Right cardiac atrium (tissue), 5 donors: ENCODE data around the gene SLC8A1. TPM values are rescaled to one million over a fixed set of nuclear protein-coding genes. Genes with fewer than 3 reads are reported as not detected.

Experiments
- ATAC-seq, 2 donors: fragments of 200-7000 bp; cut with Tn5 transposase; one replicate each; pipeline versions ENCODE4 v1.8.0 to v1.9.1; 2020; ENCODE audit warnings: moderate library complexity in 2 of 2, mild to moderate bottlenecking in 1 of 2
- DNase-seq, 3 donors: peaks; one replicate each; pipeline ENCODE4 v3.0.0-alpha.2; 2020
- H3K27ac ChIP-seq: one replicate; pipeline ENCODE4 v1.5.1; 2013; ENCODE audit warnings: mild to moderate bottlenecking, low read length, control low read depth, moderate library complexity
- H3K27me3 ChIP-seq: one replicate; pipeline ENCODE4 v1.6.1; 2013; ENCODE audit not compliant: control insufficient read depth, insufficient read depth
- H3K4me1 ChIP-seq: one replicate; pipeline ENCODE4 v1.6.1; 2013; ENCODE audit warnings: low read length; ENCODE audit not compliant: control insufficient read depth, insufficient read depth
- H3K4me3 ChIP-seq: one replicate; pipeline ENCODE4 v1.5.1; 2013; ENCODE audit warnings: low read length, control low read depth
- H3K9me3 ChIP-seq: one replicate; pipeline ENCODE4 v1.6.1; 2013; ENCODE audit warnings: low read length; ENCODE audit not compliant: control insufficient read depth
- WGBS: extraction: QIAGEN DNeasy Blood & Tissue Kit; methylation state at CpG from one replicate; pipeline ENCODE4 v1.1.7; 2013; 5-methylcytosine and 5-hydroxymethylcytosine counted together
- intact Hi-C, 4 donors: fragments of 100-400 bp; cut with DNase I; formaldehyde crosslinking; loops; one replicate each; pipeline versions ENCODE4 v1.11.0 to v1.14.0; 2022 to 2023
- polyA plus RNA-seq: library from polyadenylated mRNA; stranded (reverse); fragments of 200-250 nt; gene quantifications from one replicate; pipeline ENCODE4 v1.2.3, GENCODE V29; 2013
- total RNA-seq, 4 donors: library from RNA; stranded (reverse); fragmentation: NEBNext Ultra II Directional; extraction: Animal tissue kit (Norgen Biotek cat#: 25700); gene quantifications; one replicate each; pipeline ENCODE4 v1.2.1, GENCODE V29; 2021
- donor health status: healthy with polysubstance abuse.
- donor health status: DM: no; HTN: yes; CAD: no.
- donor health status: DM: no; HTN: no; CAD: no.
- donor health status: DM: no; HTN: yes; CAD: no; lungs with severe emphysema.
- donor health status: DM: yes; HTN: yes; CAD: no.

SLC8A1 gene
- total and polyA plus RNA-seq, 5 donors = 41.8 to 907 (median 790) TPM

GRCh38 chr2:40352703-40353099 is 99.2 kb downstream of the SLC8A1 start:
- Histone ChIP-seq H3K27me3 (no peaks in the 10 kb centered on the region), H3K4me1 (peaks cover 8% of the 10 kb centered on the region), H3K27ac (peak overlapping the region; percentile 83), H3K9me3 (no peaks in the 10 kb centered on the region), H3K4me3 (no peak overlapping the region)
- intact Hi-C loops = no loop called here
- 53% methylated on average over 7 of the region's 7 CpGs for WGBS
- DNase-seq (no peak), ATAC-seq (peak; percentile 72 to 83)

- 67% methylated on average over 4 of the region's 4 CpGs for WGBS
- peak overlapping the region; percentile 83 for H3K27ac ChIP-seq
- DNase-seq = no peak
- intact Hi-C loops = no loop called here
- ATAC-seq = no peak
- H3K4me3 ChIP-seq = no peak overlapping the region
- no peaks in the 10 kb centered on the region for H3K27me3 ChIP-seq
- peaks cover 8% of the 10 kb centered on the region for H3K4me1 ChIP-seq
- no peaks in the 10 kb centered on the region for H3K9me3 ChIP-seq
Observed at GRCh38 chr2:40352041-40352702, 99.7 kb downstream of the SLC8A1 start.

- Histone ChIP-seq H3K9me3 (no peaks in the 10 kb centered on the region), H3K4me3 (no peak overlapping the region), H3K27ac (no peak overlapping the region), H3K27me3 (no peaks in the 10 kb centered on the region), H3K4me1 (peaks cover 13% of the 10 kb centered on the region)
- WGBS = 61% methylated on average over 5 of the region's 5 CpGs
- DNase-seq (no peak), ATAC-seq (no peak)
- intact Hi-C loops = no loop called here
Observed at GRCh38 chr2:40348665-40349064, 103.2 kb downstream of the SLC8A1 start.

- no peak overlapping the region for H3K27ac ChIP-seq
- no peaks in the 10 kb centered on the region for H3K9me3 ChIP-seq
- no peaks in the 10 kb centered on the region for H3K27me3 ChIP-seq
- no peak overlapping the region for H3K4me3 ChIP-seq
- intact Hi-C loops = no loop called here
- peaks cover 13% of the 10 kb centered on the region for H3K4me1 ChIP-seq
- ATAC-seq = no peak
- 53% methylated on average over 5 of the region's 5 CpGs for WGBS
- no peak for DNase-seq
Observed at GRCh38 chr2:40348038-40348437, 103.9 kb downstream of the SLC8A1 start.

GRCh38 chr2:40346535-40347354 is 105.1 kb downstream of the SLC8A1 start:
- DNase-seq (peak; percentile 25 to 67 (median 43)), ATAC-seq (peak; percentile 72 to 76)
- Histone ChIP-seq H3K27ac (peak overlapping the region; percentile 90), H3K27me3 (no peaks in the 10 kb centered on the region), H3K4me3 (no peak overlapping the region), H3K4me1 (peaks cover 9% of the 10 kb centered on the region), H3K9me3 (no peaks in the 10 kb centered on the region)
- intact Hi-C loops = no loop called here
- WGBS = 63% methylated on average over 3 of the region's 3 CpGs

GRCh38 chr2:40344364-40344763 is 107.5 kb downstream of the SLC8A1 start:
- Histone ChIP-seq H3K27ac (no peak overlapping the region), H3K4me1 (peaks cover 8% of the 10 kb centered on the region), H3K9me3 (no peaks in the 10 kb centered on the region), H3K4me3 (no peak overlapping the region), H3K27me3 (no peaks in the 10 kb centered on the region)
- ATAC-seq (no peak), DNase-seq (no peak)
- 75% methylated on average over 1 of the region's 1 CpG for whole genome bisulfite sequencing
- intact Hi-C loops = no loop called here

- no peak overlapping the region for H3K27ac ChIP-seq
- H3K9me3 ChIP-seq = no peaks in the 10 kb centered on the region
- DNase-seq = no peak
- intact Hi-C loops = no loop called here
- no peaks in the 10 kb centered on the region for H3K27me3 ChIP-seq
- peaks cover 8% of the 10 kb centered on the region for H3K4me1 ChIP-seq
- WGBS = 60% methylated on average over 2 of the region's 2 CpGs
- H3K4me3 ChIP-seq = no peak overlapping the region
- ATAC-seq = no peak
Observed at GRCh38 chr2:40343902-40344301, 108.0 kb downstream of the SLC8A1 start.

GRCh38 chr2:40341198-40341597 is 110.7 kb downstream of the SLC8A1 start:
- Histone ChIP-seq H3K9me3 (no peaks in the 10 kb centered on the region), H3K27me3 (no peaks in the 10 kb centered on the region), H3K4me1 (peaks cover 3% of the 10 kb centered on the region), H3K4me3 (no peak overlapping the region), H3K27ac (no peak overlapping the region)
- intact Hi-C loops = no loop called here
- 95% methylated on average over 1 of the region's 1 CpG for WGBS
- ATAC-seq (no peak), DNase-seq (no peak)

- no peaks in the 10 kb centered on the region for H3K9me3 ChIP-seq
- H3K27me3 ChIP-seq = no peaks in the 10 kb centered on the region
- H3K27ac ChIP-seq = no peak overlapping the region
- 91% methylated on average over 3 of the region's 3 CpGs for WGBS
- intact Hi-C loops = no loop called here
- ATAC-seq (no peak), DNase-seq (no peak)
- no peaks in the 10 kb centered on the region for H3K4me1 ChIP-seq
- no peak overlapping the region for H3K4me3 ChIP-seq
Observed at GRCh38 chr2:40339026-40339425, 112.9 kb downstream of the SLC8A1 start.

GRCh38 chr2:40332191-40332826 is 119.6 kb downstream of the SLC8A1 start:
- DNase-seq (no peak), ATAC-seq (no peak)
- 44% methylated on average over 7 of the region's 7 CpGs for WGBS
- H3K4me1 ChIP-seq = peaks cover 2% of the 10 kb centered on the region
- intact Hi-C loops = no loop called here
- H3K4me3 ChIP-seq = no peak overlapping the region
- no peaks in the 10 kb centered on the region for H3K9me3 ChIP-seq
- H3K27ac ChIP-seq = no peak overlapping the region
- no peaks in the 10 kb centered on the region for H3K27me3 ChIP-seq

- H3K27ac ChIP-seq = no peak overlapping the region
- no peaks in the 10 kb centered on the region for H3K9me3 ChIP-seq
- WGBS = 70% methylated on average over 3 of the region's 3 CpGs
- peaks cover 2% of the 10 kb centered on the region for H3K4me1 ChIP-seq
- no peak overlapping the region for H3K4me3 ChIP-seq
- H3K27me3 ChIP-seq = no peaks in the 10 kb centered on the region
- intact Hi-C loops = no loop called here
- ATAC-seq (no peak), DNase-seq (no peak)
Observed at GRCh38 chr2:40330096-40330495, 121.8 kb downstream of the SLC8A1 start.
